Epithelial cell of proximal tubule (primary cell): ENCODE results near the gene KIRREL1. TPM values are rescaled to one million over a fixed set of nuclear protein-coding genes. Genes with fewer than 3 reads are reported as not detected.
A peak's percentile ranks its signal among the peaks of the same experiment; 100 is the strongest.

Source experiments
- DNase-seq: peaks from one replicate; pipeline ENCODE4 v3.0.0-alpha.2; 2011; ENCODE audit warnings: low read depth
- H3K4me3 ChIP-seq: 2 replicates; pipeline ENCODE4 v1.5.1; 2011; ENCODE audit warnings: low read depth, mild to moderate bottlenecking, low read length
- total RNA-seq: library from RNA; depleted of rRNA; stranded (reverse); fragments of >200 nt; gene quantifications from 2 replicates; pipeline ENCODE4 v1.2.3, GENCODE V29; 2015
- TF ChIP-seq, protein P1 (sequence below): conservative IDR thresholded peaks from 2 replicates; pipeline ENCODE4 v1.5.1; 2012; ENCODE audit warnings: low read depth, mild to moderate bottlenecking, low read length

KIRREL1 gene
- total RNA-seq, 1 donor from 2014 or later: 194 TPM

DNA sequence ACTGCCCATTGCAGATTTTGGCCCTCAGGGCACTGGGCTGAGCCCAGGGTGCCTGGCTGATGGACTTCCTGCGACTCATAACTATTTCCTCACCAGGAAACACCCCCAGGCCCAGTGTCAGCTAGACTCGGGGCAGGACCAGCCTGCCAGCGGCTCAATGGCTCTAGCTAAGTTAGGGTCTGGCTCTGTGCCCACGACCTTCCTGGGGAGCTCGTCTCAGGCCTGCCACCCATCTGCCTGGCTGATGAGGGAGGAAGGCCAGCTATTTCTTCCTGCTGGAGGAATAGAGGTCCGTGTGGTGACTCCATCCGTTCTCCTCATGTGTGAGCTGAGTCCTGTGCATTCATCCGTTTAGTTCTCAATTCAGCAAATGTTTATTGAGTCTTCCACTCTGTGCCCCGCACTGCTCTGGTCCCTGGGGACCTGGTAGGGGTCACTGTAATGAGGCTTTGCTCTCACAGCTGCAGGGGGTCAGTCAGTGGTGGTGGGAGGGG lies 44.5 kb downstream of the KIRREL1 start:
- no peak overlapping the region for H3K4me3 ChIP-seq
- TF ChIP-seq, protein P1, sequence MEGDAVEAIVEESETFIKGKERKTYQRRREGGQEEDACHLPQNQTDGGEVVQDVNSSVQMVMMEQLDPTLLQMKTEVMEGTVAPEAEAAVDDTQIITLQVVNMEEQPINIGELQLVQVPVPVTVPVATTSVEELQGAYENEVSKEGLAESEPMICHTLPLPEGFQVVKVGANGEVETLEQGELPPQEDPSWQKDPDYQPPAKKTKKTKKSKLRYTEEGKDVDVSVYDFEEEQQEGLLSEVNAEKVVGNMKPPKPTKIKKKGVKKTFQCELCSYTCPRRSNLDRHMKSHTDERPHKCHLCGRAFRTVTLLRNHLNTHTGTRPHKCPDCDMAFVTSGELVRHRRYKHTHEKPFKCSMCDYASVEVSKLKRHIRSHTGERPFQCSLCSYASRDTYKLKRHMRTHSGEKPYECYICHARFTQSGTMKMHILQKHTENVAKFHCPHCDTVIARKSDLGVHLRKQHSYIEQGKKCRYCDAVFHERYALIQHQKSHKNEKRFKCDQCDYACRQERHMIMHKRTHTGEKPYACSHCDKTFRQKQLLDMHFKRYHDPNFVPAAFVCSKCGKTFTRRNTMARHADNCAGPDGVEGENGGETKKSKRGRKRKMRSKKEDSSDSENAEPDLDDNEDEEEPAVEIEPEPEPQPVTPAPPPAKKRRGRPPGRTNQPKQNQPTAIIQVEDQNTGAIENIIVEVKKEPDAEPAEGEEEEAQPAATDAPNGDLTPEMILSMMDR: no peak
- no peak for DNase-seq

DNA sequence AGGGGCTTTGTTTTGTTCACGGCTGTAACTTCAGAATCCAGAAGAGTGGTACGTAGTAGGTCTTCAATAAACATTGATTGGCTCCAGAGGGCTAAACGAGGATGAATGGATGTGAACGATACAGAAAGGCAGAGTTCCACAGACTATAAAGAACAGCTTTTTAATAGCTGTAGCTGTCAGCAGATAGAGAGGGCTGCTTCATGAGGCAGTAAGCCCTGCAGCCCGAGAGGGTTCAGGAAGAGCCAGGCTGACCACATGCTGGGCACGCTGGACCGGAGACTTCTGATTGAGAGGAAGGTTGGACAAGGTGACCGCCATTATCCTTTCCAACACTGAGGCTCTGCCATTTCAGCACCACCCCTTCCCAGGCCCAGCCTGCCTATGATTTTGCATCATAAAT lies 45.3 kb downstream of the KIRREL1 start:
- no peak overlapping the region for H3K4me3 ChIP-seq
- TF ChIP-seq, protein P1: no peak
- DNase-seq: no peak

DNA sequence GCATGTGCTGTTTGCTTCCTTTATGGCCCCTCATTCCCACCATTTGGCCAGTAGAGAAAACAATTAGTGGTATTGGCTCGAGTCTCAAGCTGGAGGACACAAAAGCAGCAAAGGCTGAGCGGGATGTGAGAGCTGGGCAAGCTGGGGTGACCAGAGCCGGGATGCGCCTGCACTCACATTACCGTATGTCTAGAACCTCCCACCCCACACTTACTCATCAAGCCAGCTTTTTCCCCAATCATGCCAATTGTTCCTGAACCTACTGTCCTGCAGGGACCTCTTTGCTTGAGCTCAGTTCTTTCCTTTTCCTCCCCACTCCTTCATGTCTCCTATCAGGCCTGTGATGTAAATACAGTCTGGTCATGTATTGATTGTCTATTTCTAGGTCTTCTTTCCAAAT lies 45.9 kb downstream of the KIRREL1 start:
- TF ChIP-seq, protein P1: no peak
- no peak for DNase-seq
- H3K4me3 ChIP-seq: no peak overlapping the region

DNA sequence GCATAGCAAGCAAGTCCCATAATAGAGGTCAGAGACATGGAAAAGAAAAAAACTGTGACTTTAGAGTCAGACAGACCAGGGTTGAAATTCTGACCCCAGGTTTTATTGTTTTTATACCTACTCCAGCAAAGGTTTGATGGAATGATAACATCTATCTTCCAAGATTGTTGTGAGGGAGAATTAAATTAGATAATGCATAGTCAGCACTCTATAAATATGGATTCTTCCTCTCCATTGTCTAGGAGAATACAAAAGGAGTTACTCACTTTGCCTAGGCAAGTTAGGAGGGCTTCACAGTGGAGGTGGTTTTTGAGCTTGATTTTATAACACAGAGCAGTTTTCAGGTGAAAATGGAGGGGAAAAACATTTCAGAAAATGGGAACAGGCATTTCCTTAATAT lies 46.9 kb downstream of the KIRREL1 start:
- TF ChIP-seq, protein P1: no peak
- DNase-seq: no peak
- no peak overlapping the region for H3K4me3 ChIP-seq

DNA sequence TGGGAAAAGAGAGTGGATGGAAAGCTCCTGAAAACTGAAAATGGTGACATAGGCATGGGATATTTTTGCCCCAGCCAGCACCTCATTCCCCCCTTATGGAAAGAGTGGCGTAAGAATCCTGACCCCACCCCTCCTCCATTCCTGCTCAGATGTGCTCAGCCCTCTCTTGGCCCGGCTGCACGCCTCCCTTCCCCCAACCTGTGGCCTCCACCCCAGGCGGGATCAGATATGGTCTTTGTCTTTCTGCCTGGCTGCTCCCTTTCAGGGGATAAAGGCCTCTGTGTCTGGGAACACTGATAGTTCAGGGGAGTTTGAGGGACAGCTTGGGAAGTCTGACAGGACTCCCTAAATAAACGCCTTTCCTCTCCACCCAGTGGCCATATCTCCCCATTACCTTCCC lies 49.8 kb downstream of the KIRREL1 start:
- TF ChIP-seq, protein P1: no peak
- DNase-seq: no peak
- H3K4me3 ChIP-seq: no peak overlapping the region

DNA sequence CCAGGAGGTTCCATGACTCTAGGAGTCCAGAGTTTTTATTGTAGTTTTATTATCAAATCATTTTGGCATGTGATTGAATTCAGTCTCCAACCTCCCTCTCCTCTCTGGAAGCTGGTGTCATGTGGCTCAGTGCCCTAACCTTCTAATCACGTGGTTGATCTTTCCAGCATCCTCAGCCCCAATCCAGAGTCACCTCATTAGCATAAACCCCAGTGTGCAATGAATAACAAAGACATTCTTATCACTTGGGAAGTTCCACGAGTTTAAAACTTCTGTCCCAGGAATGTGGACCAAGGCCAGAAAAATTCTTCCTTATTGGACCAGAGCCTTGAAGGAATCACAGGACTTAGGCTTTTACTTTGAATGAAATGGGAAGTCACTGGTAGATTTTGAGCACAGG lies 52.2 kb downstream of the KIRREL1 start:
- DNase-seq: peak; percentile 72
- H3K4me3 ChIP-seq: no peak overlapping the region
- TF ChIP-seq, protein P1: no peak

DNA sequence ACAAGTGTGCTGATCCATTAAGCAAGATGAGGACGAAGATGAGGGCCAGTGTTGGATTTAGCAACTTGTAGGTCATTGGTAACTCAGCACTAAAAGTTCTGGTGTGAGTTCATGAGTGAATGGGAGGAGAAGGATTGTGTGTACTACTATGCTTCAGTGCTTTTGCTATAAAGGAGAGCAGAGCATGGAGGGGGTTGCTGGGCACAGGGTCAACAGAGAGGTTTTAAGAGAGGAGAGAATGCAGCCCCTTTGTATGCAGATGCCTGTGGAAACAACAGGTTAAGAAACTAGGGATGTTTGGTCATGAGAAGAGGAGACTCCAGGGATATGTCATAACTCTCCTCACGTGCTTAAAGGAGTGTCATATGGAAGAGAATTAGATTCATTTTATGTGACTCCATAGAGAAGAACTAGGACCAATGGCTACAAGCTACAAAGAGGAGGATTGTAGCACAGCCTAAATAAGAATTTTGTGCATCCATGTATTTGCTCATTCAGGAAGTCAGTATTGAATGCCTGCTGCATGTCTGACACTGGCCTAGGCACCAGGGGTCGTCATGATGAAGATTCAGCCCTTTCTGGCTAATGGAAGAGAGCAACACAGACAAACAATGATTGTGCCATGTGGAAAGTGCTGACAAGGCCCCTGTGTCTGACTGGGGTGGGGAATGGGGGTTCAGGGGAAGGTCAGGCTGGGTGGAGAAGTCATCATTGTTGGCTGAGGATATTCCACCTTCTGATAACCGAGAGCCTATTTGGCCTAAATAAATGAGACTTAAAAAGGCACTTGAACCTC lies 53.5 kb downstream of the KIRREL1 start:
- no peak for DNase-seq
- H3K4me3 ChIP-seq: no peak overlapping the region
- TF ChIP-seq, protein P1: no peak
